T follicular helper cell (primary cell): ENCODE data around the gene GSN.

ENCODE experiments used
- DNase-seq: peaks from one replicate; pipeline ENCODE4 v3.0.0-alpha.2; 2020; ENCODE audit warnings: low read depth

The GSN gene

GRCh38 chr9:121303456-121304451 lies 35.8 kb downstream of the GSN start:
- DNase-seq: no peak

- no peak for DNase-seq
Measured at GRCh38 chr9:121304707-121305106, 36.7 kb downstream of the GSN start.

- no peak for DNase-seq
Measured at GRCh38 chr9:121305269-121305994, 37.5 kb downstream of the GSN start.

- no peak for DNase-seq
Measured at GRCh38 chr9:121307976-121308375, 40.0 kb downstream of the GSN start.

- no peak for DNase-seq
Measured at GRCh38 chr9:121308765-121309164, 40.8 kb downstream of the GSN start.

- no peak for DNase-seq
Measured at GRCh38 chr9:121309171-121309570, 41.2 kb downstream of the GSN start.

GRCh38 chr9:121309833-121310425 lies 42.0 kb downstream of the GSN start:
- DNase-seq: no peak

- DNase-seq: no peak
Measured at GRCh38 chr9:121310571-121310970, 42.6 kb downstream of the GSN start.

GRCh38 chr9:121312169-121312568 lies 44.2 kb downstream of the GSN start:
- no peak for DNase-seq

GRCh38 chr9:121313458-121314152 lies 45.6 kb downstream of the GSN start:
- DNase-seq: no peak

- no peak for DNase-seq
Measured at GRCh38 chr9:121316378-121316777, 48.4 kb downstream of the GSN start.

- no peak for DNase-seq
Measured at GRCh38 chr9:121316852-121317373, 49.0 kb downstream of the GSN start.

GRCh38 chr9:121317737-121318630 lies 50.0 kb downstream of the GSN start:
- no peak for DNase-seq

- no peak for DNase-seq
Measured at GRCh38 chr9:121318631-121319382, 50.8 kb downstream of the GSN start.

GRCh38 chr9:121319383-121319780 lies 51.4 kb downstream of the GSN start:
- DNase-seq: no peak

- no peak for DNase-seq
Measured at GRCh38 chr9:121321016-121321503, 53.1 kb downstream of the GSN start.

GRCh38 chr9:121322037-121322736 lies 54.2 kb downstream of the GSN start:
- no peak for DNase-seq

GRCh38 chr9:121322737-121323448 lies 54.9 kb downstream of the GSN start:
- DNase-seq: no peak
